Measurements from ENCODE around the gene BLOC1S5.

The BLOC1S5 gene

DNA sequence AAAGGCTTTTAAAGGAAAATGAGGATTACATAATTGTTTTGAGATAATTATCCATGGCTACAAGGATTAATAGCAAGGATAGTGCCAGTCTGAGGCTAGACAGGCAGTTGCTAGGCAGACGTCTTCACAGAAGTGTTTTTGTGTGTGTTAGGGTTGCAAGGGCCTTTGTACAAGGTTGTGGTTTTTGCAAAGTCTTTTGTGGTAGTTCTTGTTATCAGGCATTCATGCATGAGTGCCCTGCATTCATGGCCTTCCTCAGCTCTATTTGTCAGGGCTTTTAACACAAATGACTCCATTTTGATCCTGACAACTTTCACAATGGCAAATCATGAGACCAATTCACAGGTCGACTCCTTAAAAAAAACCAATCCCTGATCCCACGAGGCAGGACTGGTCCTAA, 85.5 kb downstream of the BLOC1S5 start:
- TF ChIP-seq TEAD4 (IDR thresholded peaks at IDR 0.05), result no peak
- no peak for TF ChIP-seq CEBPB (IDR thresholded peaks at IDR 0.05)
- TF ChIP-seq FOXM1 (IDR thresholded peaks at IDR 0.05; ENCODE audit: borderline replicate concordance, low read depth), result no peak
- TF ChIP-seq YY1 (IDR thresholded peaks at IDR 0.05; ENCODE audit: low read depth), result no peak
- no peak for TF ChIP-seq CREB1 (IDR thresholded peaks at IDR 0.05; ENCODE audit: low read depth)
- TF ChIP-seq, protein P1, sequence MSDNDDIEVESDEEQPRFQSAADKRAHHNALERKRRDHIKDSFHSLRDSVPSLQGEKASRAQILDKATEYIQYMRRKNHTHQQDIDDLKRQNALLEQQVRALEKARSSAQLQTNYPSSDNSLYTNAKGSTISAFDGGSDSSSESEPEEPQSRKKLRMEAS (IDR thresholded peaks at IDR 0.05), result no peak
- no peak for TF ChIP-seq ZBTB7A (IDR thresholded peaks at IDR 0.05; ENCODE audit: low read depth)
- TF ChIP-seq TAF1 (IDR thresholded peaks at IDR 0.05; ENCODE audit: low read depth), result no peak
- no peak for TF ChIP-seq TCF12 (IDR thresholded peaks at IDR 0.05; ENCODE audit: low read depth)
- TF ChIP-seq REST (IDR thresholded peaks at IDR 0.05; ENCODE audit: low read depth), result no peak
- TF ChIP-seq, protein P2, sequence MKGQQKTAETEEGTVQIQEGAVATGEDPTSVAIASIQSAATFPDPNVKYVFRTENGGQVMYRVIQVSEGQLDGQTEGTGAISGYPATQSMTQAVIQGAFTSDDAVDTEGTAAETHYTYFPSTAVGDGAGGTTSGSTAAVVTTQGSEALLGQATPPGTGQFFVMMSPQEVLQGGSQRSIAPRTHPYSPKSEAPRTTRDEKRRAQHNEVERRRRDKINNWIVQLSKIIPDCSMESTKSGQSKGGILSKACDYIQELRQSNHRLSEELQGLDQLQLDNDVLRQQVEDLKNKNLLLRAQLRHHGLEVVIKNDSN (IDR thresholded peaks at IDR 0.05), result no peak
- no peak for TF ChIP-seq EGR1 (IDR thresholded peaks at IDR 0.05)
- TF ChIP-seq EP300 (IDR thresholded peaks at IDR 0.05; ENCODE audit: borderline replicate concordance), result no peak
- TF ChIP-seq NFIC (IDR thresholded peaks at IDR 0.05), result no peak
- TF ChIP-seq RAD21 (IDR thresholded peaks at IDR 0.05; ENCODE audit: low read depth), result no peak

DNA sequence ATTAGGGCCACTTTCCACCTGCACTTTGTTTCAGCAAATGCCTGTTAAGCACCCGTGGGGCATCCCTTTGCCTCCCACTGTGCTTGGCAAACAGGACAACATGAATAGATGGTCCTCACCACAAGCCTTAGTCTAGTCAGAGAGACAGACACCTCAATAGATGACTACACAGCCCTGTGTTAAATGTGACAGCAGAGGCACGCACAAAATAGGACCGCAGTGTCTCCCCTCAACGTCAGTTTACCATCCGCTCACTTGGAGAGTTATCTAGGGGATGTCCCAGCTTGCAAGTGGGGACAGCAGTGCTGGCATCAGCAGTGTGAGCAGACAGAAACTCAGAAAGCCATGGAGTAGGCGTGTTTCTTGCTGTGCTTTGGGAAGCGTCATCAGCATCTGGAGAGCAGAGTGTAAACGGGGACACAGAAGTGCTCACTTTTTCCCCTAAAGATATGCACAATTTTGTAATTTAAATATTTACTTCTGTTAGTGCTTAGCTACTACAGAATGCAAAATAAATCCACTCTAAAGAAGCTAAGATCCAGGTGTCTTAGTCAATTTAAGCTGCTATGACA, 87.6 kb downstream of the BLOC1S5 start:
- TF ChIP-seq EP300 (IDR thresholded peaks at IDR 0.05; ENCODE audit: borderline replicate concordance) (no peak), CREB1 (IDR thresholded peaks at IDR 0.05; ENCODE audit: low read depth) (no peak), CEBPB (IDR thresholded peaks at IDR 0.05) (no peak), ZBTB7A (IDR thresholded peaks at IDR 0.05; ENCODE audit: low read depth) (no peak), FOXM1 (IDR thresholded peaks at IDR 0.05; ENCODE audit: borderline replicate concordance, low read depth) (no peak), NFIC (IDR thresholded peaks at IDR 0.05) (no peak), REST (IDR thresholded peaks at IDR 0.05; ENCODE audit: low read depth) (no peak), TAF1 (IDR thresholded peaks at IDR 0.05; ENCODE audit: low read depth) (no peak), TCF12 (IDR thresholded peaks at IDR 0.05; ENCODE audit: low read depth) (no peak), TEAD4 (IDR thresholded peaks at IDR 0.05) (no peak), EGR1 (IDR thresholded peaks at IDR 0.05) (no peak), RAD21 (IDR thresholded peaks at IDR 0.05; ENCODE audit: low read depth) (no peak), YY1 (IDR thresholded peaks at IDR 0.05; ENCODE audit: low read depth) (no peak)
- TF ChIP-seq, protein P1 (IDR thresholded peaks at IDR 0.05), result no peak
- TF ChIP-seq, protein P2 (IDR thresholded peaks at IDR 0.05), result no peak

GRCh38 chr6:7975764-7976146, 88.4 kb downstream of the BLOC1S5 start:
- TF ChIP-seq TCF12 (IDR thresholded peaks at IDR 0.05; ENCODE audit: low read depth) (no peak), RAD21 (IDR thresholded peaks at IDR 0.05; ENCODE audit: low read depth) (no peak), YY1 (IDR thresholded peaks at IDR 0.05; ENCODE audit: low read depth) (no peak), TEAD4 (IDR thresholded peaks at IDR 0.05) (no peak), EGR1 (IDR thresholded peaks at IDR 0.05) (no peak), EP300 (IDR thresholded peaks at IDR 0.05; ENCODE audit: borderline replicate concordance) (no peak)
- TF ChIP-seq, protein P2 (IDR thresholded peaks at IDR 0.05), result no peak
- TF ChIP-seq, protein P1 (IDR thresholded peaks at IDR 0.05), result no peak

DNA sequence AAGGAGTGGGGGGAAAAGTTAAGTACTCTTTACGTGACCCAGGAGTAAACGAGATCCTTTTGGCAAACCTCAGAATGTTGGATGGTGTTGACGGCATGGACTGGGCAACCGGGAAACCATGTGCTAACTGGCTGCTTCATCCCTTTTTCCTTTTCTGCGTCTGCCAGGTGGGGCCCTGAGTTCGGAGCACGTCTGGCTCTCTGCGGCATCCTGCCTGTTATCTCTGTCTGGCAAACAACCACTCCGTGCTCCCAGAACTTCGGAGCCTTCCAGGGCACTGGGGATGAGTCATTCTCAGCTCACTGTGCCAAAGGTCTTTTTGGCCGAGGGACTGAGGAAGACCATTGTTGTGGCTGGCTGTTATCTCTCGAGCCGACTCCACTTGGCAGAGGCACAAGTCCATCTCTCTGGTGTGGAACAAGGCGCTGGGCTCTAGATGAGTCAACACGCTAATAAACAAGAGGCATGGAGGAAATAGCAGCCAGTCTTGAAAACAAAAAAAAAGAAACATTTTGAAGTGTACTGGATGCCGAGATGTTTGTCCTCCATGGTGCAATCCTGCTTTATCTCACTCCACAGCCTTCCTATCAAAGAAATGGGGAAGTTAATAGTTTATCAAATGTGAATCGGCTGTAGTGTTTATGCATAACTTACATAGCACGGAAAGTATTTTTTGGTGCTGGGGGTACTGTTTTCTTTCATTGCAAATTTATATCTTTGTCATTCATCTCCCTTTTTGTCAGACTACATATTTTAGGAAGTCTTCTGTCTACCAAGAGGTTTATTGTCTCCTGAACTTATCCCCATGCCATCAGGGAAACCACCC, 89.0 kb downstream of the BLOC1S5 start:
- TF ChIP-seq TEAD4 (IDR thresholded peaks at IDR 0.05) (no peak), TCF12 (IDR thresholded peaks at IDR 0.05; ENCODE audit: low read depth) (no peak), NFIC (IDR thresholded peaks at IDR 0.05) (no peak)
- TF ChIP-seq, protein P1 (IDR thresholded peaks at IDR 0.05), result no peak

DNA sequence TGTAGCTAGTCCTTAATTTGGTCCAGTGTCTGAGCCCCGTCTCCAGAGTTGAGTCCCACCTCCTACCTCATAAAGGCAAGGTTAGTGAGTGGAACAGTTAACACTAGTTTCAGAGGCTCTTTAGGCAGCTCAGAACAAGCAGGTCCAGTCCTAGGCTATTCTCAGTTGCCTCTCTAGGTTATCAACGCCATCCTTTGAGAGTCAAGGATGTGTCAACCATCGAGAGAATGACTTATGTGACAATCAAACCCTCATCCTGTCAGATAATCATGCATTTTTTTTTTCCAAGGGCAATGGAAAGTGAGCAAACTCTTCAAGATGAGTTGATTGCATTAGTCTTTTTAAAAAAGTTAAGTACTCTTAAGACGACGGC, 89.6 kb downstream of the BLOC1S5 start:
- TF ChIP-seq, protein P1 (IDR thresholded peaks at IDR 0.05), result no peak

Data from Ishikawa (cell line).